ENCODE results near the gene EIF6. TPM values are rescaled to one million over a fixed set of nuclear protein-coding genes. Genes with fewer than 3 reads are reported as not detected.

The EIF6 gene
- total RNA-seq, 2 donors from 2014 or later: 23.0 to 44.3 TPM

- peaks cover under 1% of the 10 kb centered on the region for H3K36me3 ChIP-seq
Measured at GRCh38 chr20:35285806-35286076, 1.2 kb upstream of the EIF6 start.

GRCh38 chr20:35284992-35285805, 627 bp upstream of the EIF6 start:
- H3K4me3 ChIP-seq: peak overlapping the region; percentile 66 to 81
- no peak for TF ChIP-seq CTCF (IDR thresholded peaks at IDR 0.05)
- H3K27ac ChIP-seq: peak overlapping the region; percentile 79 to 86
- peaks cover 6% of the 10 kb centered on the region for H3K36me3 ChIP-seq
- H3K27me3 ChIP-seq: no peaks in the 10 kb centered on the region
- H3K9me3 ChIP-seq: no peaks in the 10 kb centered on the region
- DNase-seq (ENCODE audit: low spot score): no peak
- peaks cover 0 to 18% of the 10 kb centered on the region in 2 donors for H3K4me1 ChIP-seq

More at GRCh38 chr20:35285806-35286076, 1.2 kb upstream of the EIF6 start:
- Histone ChIP-seq H3K27ac (no peak overlapping the region), H3K4me3 (no peak overlapping the region), H3K27me3 (no peaks in the 10 kb centered on the region), H3K4me1 (peaks cover 0 to 18% of the 10 kb centered on the region in 2 donors), H3K9me3 (no peaks in the 10 kb centered on the region)
- TF ChIP-seq CTCF (IDR thresholded peaks at IDR 0.05): no peak
- no peak for DNase-seq (ENCODE audit: low spot score)

GRCh38 chr20:35283441-35284266, 918 bp downstream of the EIF6 start:
- Histone ChIP-seq H3K36me3 (peaks cover 21% of the 10 kb centered on the region), H3K9me3 (no peaks in the 10 kb centered on the region), H3K4me1 (peaks cover 0 to 20% of the 10 kb centered on the region in 2 donors), H3K27ac (peak overlapping the region; percentile 79 to 86), H3K4me3 (peak overlapping the region; percentile 66 to 81), H3K27me3 (no peaks in the 10 kb centered on the region)
- no peak for TF ChIP-seq CTCF (IDR thresholded peaks at IDR 0.05)
- DNase-seq (ENCODE audit: low spot score): no peak

- no peaks in the 10 kb centered on the region for H3K9me3 ChIP-seq
- peaks cover 0 to 33% of the 10 kb centered on the region in 2 donors for H3K4me1 ChIP-seq
- DNase-seq (ENCODE audit: low spot score): no peak
- TF ChIP-seq CTCF (IDR thresholded peaks at IDR 0.05): no peak
- H3K4me3 ChIP-seq: no peak overlapping the region
- H3K27ac ChIP-seq: no peak overlapping the region
- no peaks in the 10 kb centered on the region for H3K27me3 ChIP-seq
- peaks cover 26% of the 10 kb centered on the region for H3K36me3 ChIP-seq
Measured at GRCh38 chr20:35281506-35282101, 3.0 kb downstream of the EIF6 start.

- no peak for TF ChIP-seq CTCF (IDR thresholded peaks at IDR 0.05)
- DNase-seq (ENCODE audit: low spot score): no peak
- H3K36me3 ChIP-seq: peaks cover 26% of the 10 kb centered on the region
- peaks cover 0 to 44% of the 10 kb centered on the region in 2 donors for H3K4me1 ChIP-seq
- no peak overlapping the region for H3K27ac ChIP-seq
- H3K9me3 ChIP-seq: no peaks in the 10 kb centered on the region
- H3K4me3 ChIP-seq: no peak overlapping the region
- H3K27me3 ChIP-seq: no peaks in the 10 kb centered on the region
Measured at GRCh38 chr20:35280523-35280922, 4.0 kb downstream of the EIF6 start.
